ENCODE measurements around the gene TMEM237. TPM values are rescaled to one million over a fixed set of nuclear protein-coding genes. Genes with fewer than 3 reads are reported as not detected.

The TMEM237 gene
- total RNA-seq, 2 experiments from 2014 or later = 20.0 to 22.5 TPM

DNA sequence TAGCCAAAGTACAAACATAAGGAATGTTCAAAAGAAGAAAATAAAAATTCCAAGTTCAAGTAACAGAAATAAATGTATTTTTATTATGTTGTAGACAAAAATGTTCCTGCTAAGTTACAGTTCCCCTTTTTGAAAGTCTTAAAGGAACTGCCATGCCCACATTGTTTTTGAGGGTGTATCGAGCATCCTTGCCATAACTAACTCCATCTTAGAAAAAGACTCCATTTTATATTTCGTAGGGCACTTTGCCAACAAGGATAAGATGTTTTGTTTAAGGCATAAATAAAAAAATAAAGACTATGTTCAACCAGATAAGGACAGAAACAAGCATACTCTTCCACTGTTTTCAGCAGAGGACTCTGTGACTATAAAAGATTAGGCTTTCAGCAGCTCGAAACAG is 67.3 kb downstream of the TMEM237 start:
- no peak for DNase-seq
- CTCF ChIA-PET = no interaction called here
- Mint-ChIP-seq H3K4me1 (peaks cover 5% of the 10 kb centered on the region), H3K27me3 (peaks cover 4% of the 10 kb centered on the region), H3K9me3 (no peaks in the 10 kb centered on the region), H3K27ac (no peak overlapping the region), H3K4me3 (no peak overlapping the region), H3K36me3 (ENCODE audit: low read depth) (no peaks in the 10 kb centered on the region)
- POLR2A ChIA-PET = no interaction called here

DNA sequence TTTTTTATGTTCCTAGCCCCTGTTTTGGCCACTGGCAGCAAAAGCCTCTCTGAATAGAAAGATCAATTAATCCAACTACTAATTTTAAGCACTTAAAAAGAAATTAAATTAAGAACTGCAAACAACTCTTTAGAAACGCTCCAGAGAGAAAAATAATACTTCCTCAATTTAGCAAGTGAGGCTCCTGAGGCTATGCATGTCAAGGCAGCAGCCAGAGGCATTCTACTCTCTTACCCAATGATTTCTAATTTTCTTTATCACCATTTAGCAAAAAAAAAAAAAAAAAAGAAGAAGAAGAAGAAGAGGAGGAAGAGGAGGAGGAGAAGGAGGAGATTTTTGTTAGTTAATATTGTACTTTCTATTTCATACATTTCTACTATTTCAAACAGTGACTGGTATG is 68.5 kb downstream of the TMEM237 start:
- no peaks in the 10 kb centered on the region for H3K9me3 Mint-ChIP-seq
- no peak overlapping the region for H3K27ac Mint-ChIP-seq
- no peak overlapping the region for H3K4me3 Mint-ChIP-seq
- no peaks in the 10 kb centered on the region for H3K36me3 Mint-ChIP-seq (ENCODE audit: low read depth)
- peaks cover 5% of the 10 kb centered on the region for H3K4me1 Mint-ChIP-seq
- peaks cover 4% of the 10 kb centered on the region for H3K27me3 Mint-ChIP-seq
- ChIA-PET CTCF (no interaction called here), POLR2A (no interaction called here)
- DNase-seq = no peak

DNA sequence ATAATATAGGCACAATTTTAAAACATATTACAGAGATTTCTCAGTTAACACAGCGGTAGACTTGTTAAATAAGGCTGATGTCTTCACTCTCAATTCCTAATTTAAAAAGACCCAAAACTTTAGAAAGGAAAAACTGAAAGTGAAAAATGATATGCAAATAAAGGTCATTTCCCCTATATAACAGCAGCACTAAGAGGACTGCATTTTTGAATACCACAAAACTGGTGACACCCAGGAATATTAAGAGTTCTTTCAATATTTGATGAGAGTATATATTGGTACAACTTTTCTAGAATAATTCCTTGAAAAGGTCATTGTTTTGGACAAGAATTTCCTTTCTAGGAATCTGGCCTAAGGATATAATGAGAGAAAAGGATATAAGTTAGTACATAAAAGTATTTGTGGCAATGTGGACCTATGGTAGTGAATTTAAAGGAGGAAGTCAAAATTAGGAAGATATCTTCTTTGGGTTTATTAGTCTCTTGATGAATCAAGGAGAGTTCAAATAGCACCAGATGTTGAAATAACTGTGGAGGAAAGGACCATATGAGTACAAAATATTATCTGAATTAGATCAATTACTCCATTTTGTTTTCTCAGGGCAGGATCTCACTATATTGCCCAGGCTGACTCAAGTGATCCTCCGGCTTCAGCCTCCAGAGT is 70.3 kb downstream of the TMEM237 start:
- Mint-ChIP-seq H3K27me3 (peaks cover 4% of the 10 kb centered on the region), H3K27ac (no peak overlapping the region), H3K4me3 (no peak overlapping the region), H3K36me3 (ENCODE audit: low read depth) (no peaks in the 10 kb centered on the region), H3K4me1 (peaks cover 5% of the 10 kb centered on the region), H3K9me3 (no peaks in the 10 kb centered on the region)
- CTCF ChIA-PET = no interaction called here
- DNase-seq = no peak
- POLR2A ChIA-PET = no interaction called here

Other genes with a start within 250 kb of the TMEM237 start
- 10 to 100 TPM; 54.9 to 58.3 TPM for gene TRAK2, start 192.0 kb downstream of the TMEM237 start, total RNA-seq
- 10 to 100 TPM; 25.1 to 27.9 TPM for gene STRADB, start 191.8 kb downstream of the TMEM237 start, total RNA-seq
- not detected for gene MPP4, start 55.1 kb upstream of the TMEM237 start, total RNA-seq
- 10 to 100 TPM; 10.7 to 11.7 TPM for gene ALS2, start 137.4 kb upstream of the TMEM237 start, total RNA-seq
- not detected for gene CDK15, start 163.0 kb upstream of the TMEM237 start, total RNA-seq